SK-N-SH (cell line): ENCODE data around the gene GABRA6. TPM values are rescaled to one million over a fixed set of nuclear protein-coding genes. Genes with fewer than 3 reads are reported as not detected.

Experiments used
- CTCF ChIA-PET: fragments of 300-600, 350-600 bp; formaldehyde crosslinking; extraction: SDS; loops from one replicate; lab custom pipeline; 2021; lab: Yijun Ruan, JAX
- POLR2A ChIA-PET: fragments of 350-600 bp; sonication (Branson Sonifier 250); formaldehyde crosslinking; extraction: SDS; loops from one replicate; lab custom pipeline; 2020; ENCODE audit warnings: antibody characterized with exemption, inconsistent platforms; lab: Yijun Ruan, JAX
- DNase-seq: peaks from one replicate; pipeline ENCODE4 v3.0.0; 2012
- H2AFZ ChIP-seq: fragments of 200-600 bp; sonication (generic); 2 replicates; pipeline ENCODE4 v1.8.1; 2016; ENCODE audit warnings: antibody characterized with exemption, mild to moderate bottlenecking, low read depth
- H3F3A ChIP-seq: fragments of 200-600 bp; sonication (generic); replicated peaks from 2 replicates; pipeline ENCODE3; 2016; ENCODE audit warnings: antibody characterized with exemption, mild to moderate bottlenecking; ENCODE audit not compliant: insufficient read depth
- H3K27ac ChIP-seq, 2 experiments: fragments of 200-500 bp in 1 of 2; fragments of 200-600 bp in 1 of 2; sonication (Bioruptor generic) in 1 of 2; sonication (generic), shearing (Covaris generic) in 1 of 2; 2 replicates each; pipeline versions ENCODE4 v1.5.1 to v1.6.1; 2014 to 2016; ENCODE audit warnings: low read depth in 2 of 2, inconsistent platforms in 1 of 2, low read length in 1 of 2, mild to moderate bottlenecking in 1 of 2, mixed read lengths in 1 of 2
- H3K27me3 ChIP-seq: fragments of 200-600 bp; sonication (generic), shearing (Covaris generic); 2 replicates; pipeline ENCODE4 v1.6.1; 2016; ENCODE audit warnings: mixed run types; ENCODE audit not compliant: insufficient read depth
- H3K36me3 ChIP-seq, 2 experiments: fragments of 200-500 bp in 1 of 2; fragments of 200-600 bp in 1 of 2; sonication (Bioruptor generic) in 1 of 2; sonication (generic) in 1 of 2; replicated peaks in 1 of 2; 2 replicates each; pipeline versions ENCODE3 to v1.5.1; 2014 to 2016; ENCODE audit warnings: low read length in 1 of 2, mild to moderate bottlenecking in 1 of 2; ENCODE audit not compliant: insufficient read depth in 2 of 2, control insufficient read depth in 1 of 2
- H3K4me1 ChIP-seq, 2 experiments: fragments of 200-500 bp in 1 of 2; fragments of 200-600 bp in 1 of 2; sonication (Bioruptor generic) in 1 of 2; sonication (generic), shearing (Covaris generic) in 1 of 2; 2 replicates each; pipeline versions ENCODE4 v1.5.1 to v1.6.1; 2014 to 2016; ENCODE audit warnings: low read depth in 1 of 2, low read length in 1 of 2, mixed run types in 1 of 2; ENCODE audit not compliant: insufficient read depth in 2 of 2, control insufficient read depth in 1 of 2
- H3K4me2 ChIP-seq: fragments of 200-600 bp; sonication (generic), shearing (Covaris generic); 2 replicates; pipeline ENCODE4 v1.6.1; 2017; ENCODE audit warnings: mixed run types
- H3K4me3 ChIP-seq, 2 experiments: fragments of 200-500 bp in 1 of 2; fragments of 200-600 bp in 1 of 2; sonication (Bioruptor generic) in 1 of 2; sonication (generic), shearing (Covaris generic) in 1 of 2; 2 replicates each; pipeline versions ENCODE4 v1.5.1 to v1.8.1; 2014 to 2016; ENCODE audit warnings: low read depth in 2 of 2, inconsistent platforms in 1 of 2, low read length in 1 of 2, mild to moderate bottlenecking in 1 of 2, mixed read lengths in 1 of 2, moderate library complexity in 1 of 2
- H3K79me2 ChIP-seq: fragments of 200-600 bp; sonication (generic); 2 replicates; pipeline ENCODE4 v1.8.1; 2017; ENCODE audit warnings: mild to moderate bottlenecking; ENCODE audit not compliant: insufficient read depth
- H3K9ac ChIP-seq: fragments of 200-600 bp; sonication (generic); 2 replicates; pipeline ENCODE4 v1.6.1; 2017; ENCODE audit warnings: mixed run types
- H3K9me2 ChIP-seq: fragments of 200-600 bp; sonication (generic); 2 replicates; pipeline ENCODE4 v1.6.1; 2017; ENCODE audit warnings: mixed run types
- H3K9me3 ChIP-seq: fragments of 200-600 bp; sonication (generic); 2 replicates; pipeline ENCODE4 v1.6.1; 2017; ENCODE audit warnings: mixed run types, mild to moderate bottlenecking, moderate library complexity
- H4K20me1 ChIP-seq: fragments of 200-600 bp; sonication (generic); 2 replicates; pipeline ENCODE4 v1.6.1; 2017; ENCODE audit warnings: mild to moderate bottlenecking, mixed run types; ENCODE audit not compliant: insufficient read depth
- EP300 ChIP-seq, 2 experiments: IDR thresholded peaks; 2 replicates each; pipeline versions ENCODE4 v1.4.0 to v1.6.1; 2012; ENCODE audit warnings: borderline replicate concordance in 1 of 2, low read depth in 1 of 2, low read length in 1 of 2
- FOXJ3 ChIP-seq: sonication (generic); formaldehyde crosslinking; IDR thresholded peaks from 2 replicates; pipeline ENCODE4 v1.5.1; 2020; ENCODE audit warnings: mild to moderate bottlenecking, missing genetic modification reagents
- FOXM1 ChIP-seq: IDR thresholded peaks from 2 replicates; pipeline ENCODE4 v1.4.0; 2012; ENCODE audit warnings: low read depth, mild to moderate bottlenecking
- GATA2 ChIP-seq: sonication (generic); formaldehyde crosslinking; IDR thresholded peaks from 2 replicates; pipeline ENCODE4 v1.5.0; 2020; ENCODE audit warnings: mild to moderate bottlenecking, missing genetic modification reagents
- MAX ChIP-seq: IDR thresholded peaks from 2 replicates; pipeline ENCODE4 v1.4.0; 2012; ENCODE audit warnings: low read depth
- NFIC ChIP-seq: IDR thresholded peaks from 2 replicates; pipeline ENCODE4 v1.4.0; 2012; ENCODE audit warnings: borderline replicate concordance
- RAD21 ChIP-seq: IDR thresholded peaks from 2 replicates; pipeline ENCODE4 v1.6.1; 2012; ENCODE audit warnings: mild to moderate bottlenecking, low read length
- RFX5 ChIP-seq: IDR thresholded peaks from 2 replicates; pipeline ENCODE4 v1.6.1; 2012; ENCODE audit warnings: mild to moderate bottlenecking, improper control_type of control experiment, low read length
- RXRA ChIP-seq: IDR thresholded peaks from 2 replicates; pipeline ENCODE4 v1.4.0; 2012; ENCODE audit warnings: low read depth, mild to moderate bottlenecking, borderline replicate concordance
- SIN3A ChIP-seq: IDR thresholded peaks from 2 replicates; pipeline ENCODE4 v1.6.1; 2012; ENCODE audit warnings: low read depth, mild to moderate bottlenecking, low read length, moderate library complexity, borderline replicate concordance
- SMC3 ChIP-seq: IDR thresholded peaks from 2 replicates; pipeline ENCODE4 v1.6.1; 2012; ENCODE audit warnings: low read depth, low read length, improper control_type of control experiment
- TAF1 ChIP-seq: IDR thresholded peaks from 2 replicates; pipeline ENCODE4 v1.6.1; 2012; ENCODE audit warnings: low read depth, mild to moderate bottlenecking, low read length, moderate library complexity, borderline replicate concordance
- TEAD4 ChIP-seq: IDR thresholded peaks from 2 replicates; pipeline ENCODE4 v1.4.0; 2012; ENCODE audit warnings: mild to moderate bottlenecking, borderline replicate concordance; ENCODE audit not compliant: insufficient read depth
- YY1 ChIP-seq: IDR thresholded peaks from 2 replicates; pipeline ENCODE4 v1.4.0; 2012; ENCODE audit warnings: low read depth, mild to moderate bottlenecking
- WGBS: methylation state at CpG from one replicate; pipeline ENCODE4 v1.1.6; 2017; ENCODE audit warnings: low lambda C conversion rate; 5-methylcytosine and 5-hydroxymethylcytosine counted together
- polyA plus RNA-seq, 3 experiments: library from polyadenylated mRNA; depleted of rRNA; stranded (reverse); fragments of >200 nt; gene quantifications; 2 replicates each; pipeline ENCODE4 v1.2.3, GENCODE V29; 2012
- TF ChIP-seq, protein P1 (sequence below): IDR thresholded peaks from 2 replicates; pipeline ENCODE4 v1.4.0; 2012; ENCODE audit warnings: low read depth, borderline replicate concordance
- TF ChIP-seq, protein P2 (sequence below): IDR thresholded peaks from 2 replicates; pipeline ENCODE4 v1.4.0; 2012; ENCODE audit warnings: low read depth, borderline replicate concordance
- TF ChIP-seq, protein P3 (sequence below): fragments of 150-350 bp; IDR thresholded peaks from 2 replicates; pipeline ENCODE4 v1.6.1; 2017; ENCODE audit warnings: antibody characterized with exemption, low read length, low read depth, borderline replicate concordance
- TF ChIP-seq, protein P4 (sequence below): IDR thresholded peaks from 2 replicates; pipeline ENCODE4; 2012

Gene GABRA6
- polyA plus RNA-seq, 1 of the 3 experiments (the other 2 are of a cell fraction): 0.10 TPM

GRCh38 chr5:161745392-161745791 is 59.9 kb downstream of the GABRA6 start:
- no peak for DNase-seq
- no peaks in the 10 kb centered on the region for H3K79me2 ChIP-seq
- H4K20me1 ChIP-seq: no peaks in the 10 kb centered on the region
- no peak overlapping the region for H3K4me3 ChIP-seq
- no peaks in the 10 kb centered on the region for H3K9me2 ChIP-seq
- H3K36me3 ChIP-seq: no peaks in the 10 kb centered on the region
- CTCF ChIA-PET: no interaction called here
- no peak overlapping the region for H3K9ac ChIP-seq
- TF ChIP-seq TAF1 (no peak), FOXJ3 (CRISPR knock-in tag) (no peak), MAX (no peak), SMC3 (no peak), RXRA (no peak), RFX5 (no peak), GATA2 (CRISPR knock-in tag) (no peak), EP300 (IDR thresholded peaks at IDR 0.05; ENCODE audit: borderline replicate concordance in 1 of 2, low read depth in 1 of 2, low read length in 1 of 2) (no peak), SIN3A (no peak), NFIC (no peak), FOXM1 (no peak), TEAD4 (no peak), RAD21 (no peak), YY1 (no peak)
- TF ChIP-seq, protein P1, sequence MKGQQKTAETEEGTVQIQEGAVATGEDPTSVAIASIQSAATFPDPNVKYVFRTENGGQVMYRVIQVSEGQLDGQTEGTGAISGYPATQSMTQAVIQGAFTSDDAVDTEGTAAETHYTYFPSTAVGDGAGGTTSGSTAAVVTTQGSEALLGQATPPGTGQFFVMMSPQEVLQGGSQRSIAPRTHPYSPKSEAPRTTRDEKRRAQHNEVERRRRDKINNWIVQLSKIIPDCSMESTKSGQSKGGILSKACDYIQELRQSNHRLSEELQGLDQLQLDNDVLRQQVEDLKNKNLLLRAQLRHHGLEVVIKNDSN: no peak
- TF ChIP-seq, protein P2, sequence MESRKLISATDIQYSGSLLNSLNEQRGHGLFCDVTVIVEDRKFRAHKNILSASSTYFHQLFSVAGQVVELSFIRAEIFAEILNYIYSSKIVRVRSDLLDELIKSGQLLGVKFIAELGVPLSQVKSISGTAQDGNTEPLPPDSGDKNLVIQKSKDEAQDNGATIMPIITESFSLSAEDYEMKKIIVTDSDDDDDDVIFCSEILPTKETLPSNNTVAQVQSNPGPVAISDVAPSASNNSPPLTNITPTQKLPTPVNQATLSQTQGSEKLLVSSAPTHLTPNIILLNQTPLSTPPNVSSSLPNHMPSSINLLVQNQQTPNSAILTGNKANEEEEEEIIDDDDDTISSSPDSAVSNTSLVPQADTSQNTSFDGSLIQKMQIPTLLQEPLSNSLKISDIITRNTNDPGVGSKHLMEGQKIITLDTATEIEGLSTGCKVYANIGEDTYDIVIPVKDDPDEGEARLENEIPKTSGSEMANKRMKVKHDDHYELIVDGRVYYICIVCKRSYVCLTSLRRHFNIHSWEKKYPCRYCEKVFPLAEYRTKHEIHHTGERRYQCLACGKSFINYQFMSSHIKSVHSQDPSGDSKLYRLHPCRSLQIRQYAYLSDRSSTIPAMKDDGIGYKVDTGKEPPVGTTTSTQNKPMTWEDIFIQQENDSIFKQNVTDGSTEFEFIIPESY: no peak
- TF ChIP-seq, protein P3, sequence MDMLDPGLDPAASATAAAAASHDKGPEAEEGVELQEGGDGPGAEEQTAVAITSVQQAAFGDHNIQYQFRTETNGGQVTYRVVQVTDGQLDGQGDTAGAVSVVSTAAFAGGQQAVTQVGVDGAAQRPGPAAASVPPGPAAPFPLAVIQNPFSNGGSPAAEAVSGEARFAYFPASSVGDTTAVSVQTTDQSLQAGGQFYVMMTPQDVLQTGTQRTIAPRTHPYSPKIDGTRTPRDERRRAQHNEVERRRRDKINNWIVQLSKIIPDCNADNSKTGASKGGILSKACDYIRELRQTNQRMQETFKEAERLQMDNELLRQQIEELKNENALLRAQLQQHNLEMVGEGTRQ: no peak
- TF ChIP-seq, protein P4, sequence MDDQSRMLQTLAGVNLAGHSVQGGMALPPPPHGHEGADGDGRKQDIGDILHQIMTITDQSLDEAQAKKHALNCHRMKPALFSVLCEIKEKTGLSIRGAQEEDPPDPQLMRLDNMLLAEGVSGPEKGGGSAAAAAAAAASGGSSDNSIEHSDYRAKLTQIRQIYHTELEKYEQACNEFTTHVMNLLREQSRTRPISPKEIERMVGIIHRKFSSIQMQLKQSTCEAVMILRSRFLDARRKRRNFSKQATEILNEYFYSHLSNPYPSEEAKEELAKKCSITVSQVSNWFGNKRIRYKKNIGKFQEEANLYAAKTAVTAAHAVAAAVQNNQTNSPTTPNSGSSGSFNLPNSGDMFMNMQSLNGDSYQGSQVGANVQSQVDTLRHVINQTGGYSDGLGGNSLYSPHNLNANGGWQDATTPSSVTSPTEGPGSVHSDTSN: no peak
- POLR2A ChIA-PET: no interaction called here
- H3K4me2 ChIP-seq: no peak overlapping the region
- no peaks in the 10 kb centered on the region for H3F3A ChIP-seq
- H3K27ac ChIP-seq: no peak overlapping the region
- H2AFZ ChIP-seq: no peak overlapping the region
- H3K27me3 ChIP-seq: no peaks in the 10 kb centered on the region
- no peaks in the 10 kb centered on the region for H3K9me3 ChIP-seq
- WGBS: 4% methylated on average over 3 of the region's 3 CpGs
- no peaks in the 10 kb centered on the region for H3K4me1 ChIP-seq
